ENCODE measurements around the gene MYL7.

Gene MYL7

GRCh38 chr7:44149571-44150465 lies 8.7 kb upstream of the MYL7 start:
- no peak for DNase-seq

DNA sequence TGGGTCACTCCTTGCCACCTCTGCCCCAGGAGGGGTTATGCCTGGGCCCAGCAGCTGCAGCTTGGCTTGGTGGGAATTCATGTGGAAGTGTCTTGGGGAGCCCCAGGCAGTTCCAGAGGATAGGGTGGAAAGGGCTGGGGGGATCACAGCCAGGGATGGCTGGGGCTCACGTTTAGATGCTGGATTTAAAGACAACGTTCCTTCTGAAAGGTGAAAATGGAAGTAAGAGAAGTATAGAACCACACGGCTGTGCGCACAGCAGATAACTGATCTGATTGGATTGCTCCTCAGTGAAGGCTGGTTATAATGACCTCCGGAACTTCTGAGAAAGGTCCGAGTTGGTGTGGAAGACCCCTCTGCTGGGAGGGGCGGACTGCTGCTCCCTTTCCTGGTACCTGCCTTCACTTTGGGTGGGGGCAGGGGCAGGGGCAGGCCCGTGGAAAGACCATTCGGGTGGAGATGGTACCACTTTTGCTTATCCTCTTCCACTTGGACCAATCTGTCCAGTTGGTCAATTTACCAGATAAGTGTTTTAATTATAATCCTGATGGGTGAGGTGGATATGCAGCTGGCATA lies 7.9 kb upstream of the MYL7 start:
- DNase-seq = no peak

DNA sequence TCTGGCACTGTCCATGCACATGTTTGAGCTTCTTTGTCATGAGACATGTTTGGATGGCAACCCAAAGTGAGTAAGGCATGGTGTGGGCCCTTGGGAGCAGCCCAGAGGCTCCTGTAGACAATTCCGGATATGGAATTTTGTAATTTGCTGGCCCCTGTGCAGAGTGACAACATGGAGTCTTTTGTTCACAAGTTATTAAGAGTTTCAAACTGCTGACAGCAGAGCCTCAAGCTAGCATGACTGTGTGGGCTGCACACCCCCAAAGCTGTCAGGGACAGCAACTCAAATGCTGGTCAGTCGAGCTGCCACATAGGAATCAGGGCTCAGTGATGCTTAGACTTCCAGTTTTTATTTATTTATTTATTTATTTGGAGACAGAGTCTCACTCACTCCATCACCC lies 7.0 kb upstream of the MYL7 start:
- no peak for DNase-seq

- no peak for DNase-seq
Measured at GRCh38 chr7:44147026-44147991, 6.2 kb upstream of the MYL7 start.

DNA sequence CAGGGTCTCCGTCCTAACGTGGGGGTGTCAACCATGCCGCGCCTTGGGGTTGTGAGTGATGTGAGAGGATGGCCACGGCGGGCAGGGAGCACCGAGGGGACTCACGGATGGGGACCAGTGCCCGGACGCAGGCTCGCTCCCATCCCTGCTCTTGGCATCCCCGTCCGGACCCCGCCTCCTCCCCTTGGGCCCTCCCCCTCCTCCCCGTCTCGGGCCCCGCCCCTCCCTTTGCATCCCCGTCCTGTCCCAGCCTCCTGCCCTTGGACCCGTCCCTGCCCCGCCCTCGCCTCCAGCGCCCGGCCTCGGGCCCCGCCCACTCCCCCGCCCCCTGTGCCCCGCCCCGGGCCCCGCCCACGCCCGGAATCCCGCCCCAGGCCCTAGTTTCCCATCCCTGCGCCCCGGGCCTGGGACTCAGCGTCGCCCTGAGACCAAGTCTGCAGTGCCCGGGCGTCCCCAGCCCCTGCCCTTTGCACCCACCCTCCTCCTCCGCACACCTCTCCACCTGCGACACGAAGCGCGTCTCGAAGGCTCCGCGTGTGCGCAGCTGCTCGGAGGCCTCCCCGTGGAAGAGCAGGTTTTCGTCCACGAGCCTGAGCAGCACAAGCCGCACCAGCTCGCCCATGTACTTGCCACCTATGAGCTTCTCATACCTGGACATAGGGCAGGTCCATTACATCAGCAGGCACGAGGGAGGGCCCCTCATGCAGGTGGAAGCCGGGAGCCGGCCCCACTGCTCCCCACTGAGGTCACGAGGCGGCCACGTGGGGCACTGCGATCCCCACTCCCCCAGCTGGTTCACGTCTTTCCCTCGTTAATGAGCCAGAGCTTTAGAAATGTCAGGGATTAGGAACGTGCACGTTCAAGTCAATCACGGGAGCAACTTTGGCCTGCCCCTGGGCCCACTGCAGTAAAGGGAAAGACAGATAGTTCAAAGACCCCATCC lies 5.1 kb upstream of the MYL7 start:
- no peak for DNase-seq

DNA sequence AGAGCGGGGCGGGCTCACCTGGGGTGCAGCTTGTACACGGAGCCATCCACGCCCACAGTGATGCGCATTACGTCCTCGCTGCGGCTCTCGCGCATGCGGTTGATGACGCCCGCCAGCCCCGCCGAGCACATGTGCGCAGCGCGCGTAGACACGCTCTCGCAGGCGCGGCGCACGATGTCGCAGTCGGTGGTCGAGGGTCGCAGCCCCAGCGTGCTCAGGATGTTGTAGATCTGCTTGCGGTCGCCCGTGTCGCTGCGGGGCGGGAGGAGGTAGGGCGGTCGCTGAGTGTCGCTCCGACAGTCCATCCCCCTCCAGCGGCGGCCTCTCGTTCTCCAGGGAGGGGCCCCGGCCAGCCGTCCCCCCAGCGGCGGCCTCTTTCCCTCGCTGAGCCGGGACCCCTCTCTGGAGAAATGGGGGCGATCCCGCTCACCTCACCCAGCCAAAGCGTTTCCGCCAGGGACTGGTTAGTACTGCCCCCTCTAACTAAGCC lies 4.4 kb upstream of the MYL7 start:
- DNase-seq = no peak

DNA sequence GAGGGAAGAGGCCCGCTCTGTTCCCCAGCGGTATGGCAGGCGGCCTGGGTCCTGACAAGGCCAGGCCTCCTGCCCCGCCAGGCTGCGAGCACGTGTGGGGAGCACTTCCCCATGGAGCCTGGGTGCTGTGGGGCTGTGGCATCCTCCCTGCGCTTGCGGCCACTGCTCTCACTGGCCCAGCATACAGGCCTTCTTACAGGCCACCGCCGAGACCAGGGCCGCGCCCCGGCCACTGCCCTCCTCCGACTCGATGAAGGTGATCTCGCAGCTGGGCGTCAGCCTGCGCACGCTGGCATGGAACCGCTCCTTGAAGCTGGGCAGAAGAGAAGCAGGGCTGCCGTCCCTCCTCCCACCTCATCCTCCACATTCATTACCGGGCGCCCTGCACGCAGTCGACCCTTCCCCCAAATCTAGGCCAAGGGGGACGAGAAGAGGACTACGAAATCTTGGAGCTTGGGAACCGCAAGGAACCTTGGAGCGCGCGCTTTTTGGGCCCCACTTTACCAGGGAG lies 3.9 kb upstream of the MYL7 start:
- no peak for DNase-seq

DNA sequence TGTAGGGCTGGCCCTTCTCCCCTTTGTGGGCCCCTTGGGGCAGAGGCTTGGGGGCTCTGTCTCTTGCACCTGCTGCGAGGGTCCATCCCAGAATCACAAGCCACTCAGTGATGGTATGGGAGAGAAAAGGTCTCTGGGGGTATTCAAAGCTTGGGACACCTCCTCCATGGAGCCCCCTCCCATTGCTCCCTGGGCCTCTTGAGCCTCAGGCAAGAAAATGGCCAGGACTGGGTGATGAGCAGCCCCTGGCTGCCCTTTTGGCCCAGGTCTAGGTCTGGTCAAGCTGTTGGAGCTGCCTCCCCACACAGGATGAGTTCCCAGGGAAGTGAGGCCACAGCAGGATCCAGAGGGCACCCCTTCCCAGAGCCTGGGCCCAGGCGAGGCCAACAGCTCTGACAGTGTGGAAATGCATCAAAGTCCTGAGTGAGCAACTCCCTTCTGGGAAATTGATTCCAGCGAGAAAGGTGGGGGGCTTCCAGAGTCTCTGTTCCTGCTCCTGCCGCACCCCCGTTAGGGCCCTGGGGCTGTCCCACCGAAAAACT lies 3.4 kb upstream of the MYL7 start:
- DNase-seq = no peak

- no peak for DNase-seq
Measured at GRCh38 chr7:44143646-44144250, 2.6 kb upstream of the MYL7 start.

DNA sequence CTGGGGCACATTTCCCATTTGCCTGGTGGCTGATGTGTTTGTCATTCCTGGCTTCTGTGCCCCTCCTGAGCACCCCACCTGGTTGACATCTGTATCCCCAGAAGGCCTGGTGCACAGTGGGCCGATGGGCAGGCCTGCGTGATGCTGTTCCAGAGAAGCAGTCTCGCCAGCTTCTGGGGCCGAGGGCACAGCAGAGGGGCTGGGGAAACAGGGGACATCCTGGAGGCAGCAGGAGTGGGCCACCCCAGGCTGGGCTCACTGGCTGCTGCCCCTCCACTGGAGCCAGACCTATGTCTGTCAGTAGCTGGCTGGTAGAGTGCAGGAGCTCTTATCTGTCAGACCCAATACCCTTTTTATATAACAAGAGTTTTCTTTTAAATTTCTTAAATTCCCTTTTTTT lies 896 bp upstream of the MYL7 start:
- no peak for DNase-seq

GRCh38 chr7:44140341-44140740 lies 791 bp downstream of the MYL7 start:
- no peak for DNase-seq

- DNase-seq = no peak
Measured at GRCh38 chr7:44139311-44140010, 1.7 kb downstream of the MYL7 start.

DNA sequence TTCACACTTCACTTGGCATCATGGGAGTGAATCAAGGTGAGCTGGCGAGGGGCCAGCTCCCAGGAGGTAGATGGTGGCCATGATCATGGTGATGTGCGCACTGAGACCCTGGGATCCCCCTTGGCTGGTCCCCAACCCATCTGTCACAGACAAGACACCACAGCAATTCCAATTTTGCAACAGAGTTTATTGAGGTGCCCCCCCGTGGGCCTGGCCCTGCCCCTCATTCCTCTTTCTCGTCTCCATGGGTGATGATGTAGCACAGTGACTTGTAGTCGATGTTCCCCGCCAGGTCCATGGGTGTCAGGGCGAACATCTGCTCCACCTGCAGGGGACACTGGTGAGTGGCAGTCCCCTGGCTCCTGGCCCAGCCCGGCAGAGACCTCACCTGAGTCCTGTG lies 2.4 kb downstream of the MYL7 start:
- DNase-seq = no peak

GRCh38 chr7:44136731-44137130 lies 4.4 kb downstream of the MYL7 start:
- no peak for DNase-seq

GRCh38 chr7:44134943-44135628 lies 6.0 kb downstream of the MYL7 start:
- no peak for DNase-seq

DNA sequence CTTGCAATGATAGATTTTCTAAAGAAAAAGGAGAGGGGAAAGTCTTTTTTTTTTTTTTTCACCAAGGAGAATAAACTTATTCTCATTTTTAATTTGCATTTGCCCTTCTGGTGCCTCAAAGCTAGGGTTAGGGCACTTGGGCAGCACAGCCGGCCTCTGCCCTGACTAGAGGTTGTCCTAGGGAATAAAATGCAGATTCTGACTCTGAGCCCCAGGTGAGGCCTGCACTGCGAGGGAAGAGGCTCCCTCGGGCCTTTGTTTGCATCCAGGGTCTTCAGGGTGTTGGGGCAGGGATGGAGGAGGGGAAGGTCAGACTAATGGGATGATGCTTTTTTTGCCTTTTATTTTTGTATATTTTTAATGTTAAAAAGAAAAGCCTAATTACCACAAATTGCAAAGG lies 7.8 kb downstream of the MYL7 start:
- no peak for DNase-seq

- DNase-seq = no peak
Measured at GRCh38 chr7:44132039-44132438, 9.1 kb downstream of the MYL7 start.

GRCh38 chr7:44131173-44132029 lies 9.7 kb downstream of the MYL7 start:
- no peak for DNase-seq
